GM19025 (cell line): ENCODE measurements around the gene SLC25A39.

Experiments
- ATAC-seq: cut with Tn5 transposase; IDR thresholded peaks from one replicate; pipeline ENCODE4 v1.9.1; 2021; ENCODE audit warnings: mild to moderate bottlenecking, low read depth, moderate library complexity; ENCODE audit not compliant: unreplicated experiment

Gene SLC25A39

DNA sequence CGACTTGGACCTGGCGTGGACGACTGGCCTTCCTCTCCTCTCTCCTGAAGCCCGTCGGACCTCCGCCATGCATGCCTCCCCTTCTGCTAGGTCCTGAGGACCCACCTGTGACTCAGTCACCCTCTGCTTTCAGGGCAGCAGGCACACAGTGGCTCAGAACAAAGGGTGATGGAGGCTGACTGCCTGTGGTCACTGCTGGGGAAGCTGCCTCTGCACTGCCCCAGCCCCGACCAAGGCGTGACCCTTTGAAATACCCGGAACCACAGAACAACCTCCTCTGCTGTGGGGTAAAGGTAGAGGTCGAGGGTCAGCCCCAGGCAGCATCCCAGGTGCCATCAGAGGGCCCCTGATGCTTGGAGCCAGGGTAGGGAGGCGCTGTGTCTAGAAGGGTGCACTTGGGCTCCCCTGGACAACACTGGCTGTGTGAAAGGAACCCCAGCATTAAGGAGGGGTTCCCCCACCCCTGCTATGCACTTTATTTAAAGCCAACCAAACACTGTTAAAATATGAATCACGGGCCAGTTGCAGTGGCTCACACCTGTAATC, 44.2 kb downstream of the SLC25A39 start:
- no peak for ATAC-seq

DNA sequence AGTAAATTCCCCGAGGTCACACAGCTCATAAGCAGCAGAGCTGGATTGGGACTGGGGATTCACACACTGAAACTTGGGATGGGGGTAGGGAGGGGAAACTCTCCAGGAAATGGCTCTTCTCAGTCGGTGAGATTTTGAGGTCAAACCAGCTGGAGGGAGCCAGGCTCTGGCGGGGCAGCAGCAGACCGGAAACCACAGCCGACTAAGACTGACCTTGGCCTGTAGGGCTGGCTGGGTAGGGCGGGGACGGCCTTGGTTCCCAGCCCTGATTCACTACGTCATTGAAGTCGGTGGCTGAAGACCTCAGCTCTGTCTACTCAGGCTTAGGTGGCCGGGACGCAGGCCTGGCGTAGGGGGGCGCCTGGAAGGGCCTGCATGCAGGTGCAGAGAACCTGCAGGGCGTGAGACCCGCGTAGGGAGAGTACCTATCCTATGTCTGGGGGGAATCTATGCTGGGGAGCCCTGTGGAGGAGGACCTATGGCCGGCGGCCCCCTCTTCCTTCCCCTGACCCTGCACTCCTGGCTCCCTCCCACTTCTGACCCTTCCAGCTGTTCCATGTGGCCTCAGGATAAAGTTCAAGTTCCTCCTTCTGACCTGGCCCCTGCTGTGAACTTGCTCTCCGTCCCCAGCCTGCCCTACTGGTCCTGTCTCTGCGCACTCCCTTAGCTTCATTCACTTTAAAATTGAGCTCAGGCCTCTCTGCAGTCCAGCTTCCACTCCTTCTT, 44.8 kb downstream of the SLC25A39 start:
- peak; percentile 92 for ATAC-seq

DNA sequence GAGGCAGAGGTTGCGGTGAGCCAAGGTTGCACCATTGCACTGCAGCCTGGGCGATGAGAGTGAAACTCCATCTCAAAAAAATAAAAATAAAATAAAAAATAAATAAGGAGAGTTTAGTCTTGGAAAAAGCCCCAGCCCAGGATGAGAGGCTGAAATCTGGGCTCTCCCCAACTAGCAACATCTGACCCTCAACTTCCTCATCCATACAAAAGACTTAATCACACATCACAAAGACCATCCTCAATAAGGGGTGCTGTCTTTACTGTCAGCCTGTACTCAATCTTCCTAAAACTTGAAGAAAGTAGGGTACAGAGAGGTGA, 45.3 kb downstream of the SLC25A39 start:
- peak; percentile 24 for ATAC-seq

GRCh38 chr17:44277976-44278375, 46.6 kb downstream of the SLC25A39 start:
- no peak for ATAC-seq

DNA sequence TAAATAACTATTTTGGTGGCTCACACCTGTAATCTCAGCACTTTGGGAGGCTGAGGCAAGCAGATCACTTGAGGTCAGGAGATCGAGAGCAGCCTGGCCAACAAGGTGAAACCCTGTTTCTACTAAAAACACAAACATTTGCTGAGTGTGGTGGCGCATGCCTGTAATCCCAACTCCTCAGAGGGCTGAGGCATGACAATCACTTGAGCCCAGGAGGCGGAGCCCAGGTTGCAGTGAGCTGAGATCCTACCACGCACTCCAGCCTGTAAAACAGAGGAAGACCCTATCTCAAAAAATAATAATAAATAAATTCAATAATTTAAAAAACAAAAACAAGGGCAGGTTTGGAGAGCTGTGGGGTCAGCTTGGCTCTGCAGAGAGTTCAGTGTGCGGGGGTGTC, 51.0 kb downstream of the SLC25A39 start:
- no peak for ATAC-seq

GRCh38 chr17:44272954-44273353, 51.7 kb downstream of the SLC25A39 start:
- ATAC-seq, result no peak

DNA sequence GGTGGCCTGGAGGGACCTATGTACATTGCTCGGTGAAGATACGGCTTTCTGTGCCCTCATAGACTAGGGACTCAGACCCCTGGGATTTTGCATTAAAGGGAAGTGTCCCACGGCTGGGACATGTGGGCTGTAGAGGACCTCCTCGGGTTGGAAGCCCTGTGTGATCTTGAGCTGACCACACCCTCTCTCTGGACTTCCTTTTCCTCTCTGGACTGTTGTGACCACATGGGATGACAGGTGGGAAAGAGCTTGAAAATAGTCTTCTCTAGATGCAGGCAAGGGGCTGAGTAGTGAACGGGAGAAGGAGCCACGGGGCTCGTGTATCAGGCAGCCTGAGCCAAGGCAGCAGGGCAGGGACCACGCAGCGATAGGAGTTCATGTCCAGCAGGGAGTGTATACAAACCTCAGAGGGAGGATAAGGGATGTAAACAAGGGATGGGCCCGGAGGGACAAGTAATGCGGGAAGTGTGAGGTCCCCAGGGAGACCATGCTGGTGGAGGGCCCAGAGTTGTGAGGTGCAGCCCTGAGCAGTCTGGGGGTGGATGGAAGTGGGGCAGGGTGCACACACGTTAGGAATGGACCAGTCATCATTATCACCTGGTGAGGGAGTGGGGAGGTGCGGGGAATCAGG, 52.2 kb downstream of the SLC25A39 start:
- no peak for ATAC-seq
